Activated CD4-positive, alpha-beta T cell treated with anti-CD3 and anti-CD28 coated beads, Interleukin-2, amount 10 ng/mL, durations not matched to agents 24 days and 14 days (primary cell): ENCODE data around the gene USF1. TPM values are rescaled to one million over a fixed set of nuclear protein-coding genes. Genes with fewer than 3 reads are reported as not detected.
"Not testable (repeated sequence)": the region's sequence is repeated elsewhere in the genome, so short reads cannot be mapped to it uniquely, and the experiment has no call there.

ENCODE experiments used
- DNase-seq: peaks from one replicate; pipeline ENCODE4 v3.0.0; 2022
- H3K27ac Mint-ChIP-seq: one replicate; pipeline ENCODE4 v1.8.0; 2022; ENCODE audit warnings: mild to moderate bottlenecking, mixed read lengths
- H3K27me3 Mint-ChIP-seq: one replicate; pipeline ENCODE4 v1.8.0; 2022; ENCODE audit warnings: mixed read lengths
- H3K36me3 Mint-ChIP-seq: one replicate; pipeline ENCODE4 v1.8.0; 2022; ENCODE audit warnings: low read depth, mild to moderate bottlenecking, mixed read lengths
- H3K4me1 Mint-ChIP-seq: one replicate; pipeline ENCODE4 v1.8.0; 2021; ENCODE audit warnings: mixed read lengths
- H3K4me3 Mint-ChIP-seq: one replicate; pipeline ENCODE4 v1.8.0; 2022; ENCODE audit warnings: mild to moderate bottlenecking, moderate library complexity, mixed read lengths
- H3K9me3 Mint-ChIP-seq: one replicate; pipeline ENCODE4 v1.8.0; 2021; ENCODE audit warnings: mixed read lengths
- intact Hi-C: fragments of 100-400 bp; cut with micrococcal nuclease; formaldehyde crosslinking; loops from one replicate; pipeline ENCODE4 v1.15.1; 2023
- total RNA-seq: library from RNA; stranded (reverse); gene quantifications from 2 replicates; pipeline ENCODE4 v1.2.3, GENCODE V29; 2022

Gene USF1
- total RNA-seq, 1 donor from 2014 or later, result 46.5 TPM

GRCh38 chr1:161070761-161071160 lies 25.0 kb upstream of the USF1 start:
- no peaks in the 10 kb centered on the region for H3K9me3 Mint-ChIP-seq
- H3K27me3 Mint-ChIP-seq, result no peaks in the 10 kb centered on the region
- H3K4me1 Mint-ChIP-seq, result peaks cover 53% of the 10 kb centered on the region
- peak overlapping the region; percentile 47 for H3K4me3 Mint-ChIP-seq
- intact Hi-C loops, result loop anchor here (1.0 kb wide), 1 partner anchor 22 kb away; no protein-coding TSS in a partner anchor
- peaks cover 21% of the 10 kb centered on the region for H3K36me3 Mint-ChIP-seq
- no peak for DNase-seq
- H3K27ac Mint-ChIP-seq, result peak overlapping the region; percentile 81

DNA sequence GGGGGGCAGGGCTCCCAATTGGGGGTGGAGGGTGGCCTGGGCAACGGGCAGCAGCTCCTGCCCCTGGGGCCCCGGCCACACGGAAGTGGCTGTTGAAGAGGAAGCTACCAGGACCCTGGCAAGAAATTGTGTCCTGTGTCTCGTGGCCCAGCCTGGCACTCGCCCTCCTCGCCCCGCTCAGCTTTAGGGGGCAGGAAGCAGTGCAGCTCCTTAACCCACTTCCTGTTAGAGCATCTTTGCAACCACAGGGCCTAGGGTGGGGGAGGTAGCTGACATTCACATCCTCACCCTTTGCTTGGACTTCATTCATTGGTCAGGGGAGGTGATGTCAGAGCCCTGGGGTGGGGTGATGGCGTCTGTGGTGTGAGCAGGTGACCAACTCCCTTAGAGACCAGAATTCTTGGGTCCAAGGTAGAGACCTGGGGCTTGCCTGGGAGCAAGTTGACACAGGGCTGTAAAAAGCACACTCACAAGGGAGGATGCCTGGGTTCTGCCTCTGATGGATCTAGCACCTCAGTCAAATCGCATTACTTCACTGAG lies 24.0 kb upstream of the USF1 start, which contains the start of gene ARHGAP30:
Gene ARHGAP30 (minus strand): TSS at position 161 of the 540 bp plus-strand sequence. CDS start 267 bp downstream, outside the sequence.
- H3K27ac Mint-ChIP-seq, result peak within 1 kb of the TSS; percentile 97
- intact Hi-C loops, result loop anchor here (1.0 to 5.0 kb wide), 2 partner anchors 22 to 62 kb away; partner anchors contain the start of gene DEDD
- DNase-seq, result peak; percentile 96
- peaks cover 21% of the 10 kb centered on the region for H3K36me3 Mint-ChIP-seq
- H3K9me3 Mint-ChIP-seq, result no peaks in the 10 kb centered on the region
- peak within 1 kb of the TSS; percentile 99 for H3K4me3 Mint-ChIP-seq
- H3K4me1 Mint-ChIP-seq, result peaks cover 51% of the 10 kb centered on the region
- no peaks in the 10 kb centered on the region for H3K27me3 Mint-ChIP-seq

GRCh38 chr1:161069241-161069640 lies 23.5 kb upstream of the USF1 start:
- peaks cover 26% of the 10 kb centered on the region for H3K36me3 Mint-ChIP-seq
- peaks cover 54% of the 10 kb centered on the region for H3K4me1 Mint-ChIP-seq
- H3K9me3 Mint-ChIP-seq, result no peaks in the 10 kb centered on the region
- peak overlapping the region; percentile 99 for H3K4me3 Mint-ChIP-seq
- H3K27me3 Mint-ChIP-seq, result no peaks in the 10 kb centered on the region
- intact Hi-C loops, result loop anchor here (5.0 kb wide), 1 partner anchor 63 kb away; the partner anchor contains the start of gene DEDD
- peak overlapping the region; percentile 97 for H3K27ac Mint-ChIP-seq
- peak; percentile 79 for DNase-seq

DNA sequence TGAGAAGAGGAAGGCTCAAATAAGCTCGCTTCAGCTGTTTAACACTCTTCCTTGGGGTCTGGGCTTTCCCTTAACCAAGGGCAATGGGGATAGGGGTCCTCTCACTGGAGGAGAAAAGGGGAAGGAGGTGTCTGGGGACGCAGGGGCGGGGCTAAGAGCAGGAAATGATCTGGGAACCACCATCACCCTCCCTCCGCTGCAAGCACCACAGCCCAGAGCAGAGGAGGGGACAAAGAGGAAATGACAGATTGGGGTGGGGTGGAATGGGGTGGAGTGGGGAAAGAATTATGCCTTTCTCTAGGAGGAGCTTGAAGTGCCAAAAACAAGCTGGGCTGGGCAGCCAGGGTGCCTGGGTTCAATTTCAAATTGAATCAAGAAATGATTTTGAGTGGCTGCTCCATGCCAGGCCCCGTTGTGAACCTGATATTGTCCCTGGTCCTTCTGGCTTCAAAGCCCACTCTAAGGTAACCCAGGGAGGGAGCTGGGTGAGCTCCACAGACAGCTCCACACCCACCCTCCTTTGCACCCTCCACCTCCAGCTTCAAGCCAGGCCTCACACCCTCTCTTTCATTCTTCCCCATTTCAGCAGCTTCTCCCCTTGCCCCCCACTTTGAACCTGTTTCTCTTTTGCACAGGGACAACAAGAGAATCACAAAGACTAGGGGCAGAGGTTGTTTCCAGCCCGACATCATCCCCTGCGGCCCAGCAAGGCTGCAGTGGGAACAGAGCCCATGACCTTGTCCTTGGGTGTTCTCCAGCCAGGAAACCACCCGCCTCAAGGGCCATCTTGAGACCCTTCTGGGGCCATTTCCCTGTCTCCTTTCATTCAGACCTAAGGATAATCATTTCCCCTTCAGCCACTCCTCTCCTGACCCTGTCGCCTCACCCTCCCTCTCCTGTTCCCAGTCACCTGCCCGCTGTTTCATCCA lies 22.8 kb upstream of the USF1 start:
- Mint-ChIP-seq H3K27me3 (no peaks in the 10 kb centered on the region), H3K4me3 (peak overlapping the region; percentile 99), H3K36me3 (peaks cover 29% of the 10 kb centered on the region), H3K9me3 (no peaks in the 10 kb centered on the region), H3K27ac (peak overlapping the region; percentile 97), H3K4me1 (peaks cover 59% of the 10 kb centered on the region)
- peak; percentile 96 for DNase-seq
- intact Hi-C loops, result loop anchor here (1.0 to 5.0 kb wide), 5 partner anchors 22 to 85 kb away; partner anchors contain the start of genes DEDD and UFC1

DNA sequence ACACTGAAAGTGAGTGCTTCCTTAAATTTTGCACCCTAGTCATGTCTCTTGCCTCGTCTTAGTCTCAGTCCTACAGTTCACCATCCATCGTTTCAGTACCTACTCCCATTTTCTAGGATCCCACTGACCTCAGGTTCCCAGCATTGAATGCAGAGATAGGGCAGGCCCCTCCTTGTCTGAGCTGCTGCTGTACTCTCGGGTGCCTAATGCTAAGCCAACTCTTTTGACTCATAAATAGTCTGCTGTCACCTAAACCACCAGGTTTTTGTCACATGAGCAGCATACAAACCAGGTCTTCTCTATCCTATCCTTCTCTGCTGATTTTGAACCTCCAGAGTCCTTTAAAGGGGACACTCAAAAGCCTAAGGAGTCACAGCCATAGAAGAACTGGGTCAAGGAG lies 20.9 kb upstream of the USF1 start:
- no peaks in the 10 kb centered on the region for H3K27me3 Mint-ChIP-seq
- DNase-seq, result peak; percentile 65
- intact Hi-C loops, result loop anchor here (5.0 kb wide), 1 partner anchor 66 kb away; the partner anchor contains the start of gene DEDD
- peak overlapping the region; percentile 92 for H3K27ac Mint-ChIP-seq
- peaks cover 59% of the 10 kb centered on the region for H3K4me1 Mint-ChIP-seq
- H3K36me3 Mint-ChIP-seq, result peaks cover 38% of the 10 kb centered on the region
- peak overlapping the region; percentile 99 for H3K4me3 Mint-ChIP-seq
- no peaks in the 10 kb centered on the region for H3K9me3 Mint-ChIP-seq

DNA sequence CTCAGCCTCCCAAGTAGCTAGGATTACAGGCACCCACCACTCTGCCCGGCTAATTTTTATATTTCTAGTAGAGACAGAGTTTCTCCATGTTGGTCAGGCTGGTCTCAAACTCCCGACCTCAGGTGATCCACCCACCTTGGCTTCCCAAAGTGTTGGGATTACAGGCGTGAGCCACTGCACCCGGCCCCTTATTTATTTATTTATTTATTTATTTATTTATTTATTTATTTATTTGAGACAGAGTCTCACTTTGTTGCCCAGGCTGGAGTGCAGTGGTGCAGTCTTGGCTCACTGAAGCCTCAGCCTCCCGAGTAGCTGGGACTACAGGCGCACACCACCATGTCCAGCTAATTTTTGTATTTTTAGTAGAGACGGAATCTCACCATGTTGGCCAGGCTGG lies 19.9 kb upstream of the USF1 start:
- not testable (repeated sequence) for H3K27me3 Mint-ChIP-seq, H3K27ac Mint-ChIP-seq, H3K9me3 Mint-ChIP-seq, DNase-seq
- peaks cover 38% of the 10 kb centered on the region for H3K36me3 Mint-ChIP-seq
- H3K4me3 Mint-ChIP-seq, result peak overlapping the region; percentile 64
- peaks cover 58% of the 10 kb centered on the region for H3K4me1 Mint-ChIP-seq
- intact Hi-C loops, result loop anchor here (5.0 kb wide), 1 partner anchor 67 kb away; the partner anchor contains the start of gene DEDD

- H3K9me3 Mint-ChIP-seq, H3K27me3 Mint-ChIP-seq, DNase-seq, intact Hi-C loops: not testable (repeated sequence)
- peaks cover 58% of the 10 kb centered on the region for H3K4me1 Mint-ChIP-seq
- peak overlapping the region; percentile 65 for H3K4me3 Mint-ChIP-seq
- H3K36me3 Mint-ChIP-seq, result peaks cover 47% of the 10 kb centered on the region
- peak overlapping the region; percentile 46 for H3K27ac Mint-ChIP-seq
Observed at GRCh38 chr1:161063936-161064335, 18.2 kb upstream of the USF1 start.

DNA sequence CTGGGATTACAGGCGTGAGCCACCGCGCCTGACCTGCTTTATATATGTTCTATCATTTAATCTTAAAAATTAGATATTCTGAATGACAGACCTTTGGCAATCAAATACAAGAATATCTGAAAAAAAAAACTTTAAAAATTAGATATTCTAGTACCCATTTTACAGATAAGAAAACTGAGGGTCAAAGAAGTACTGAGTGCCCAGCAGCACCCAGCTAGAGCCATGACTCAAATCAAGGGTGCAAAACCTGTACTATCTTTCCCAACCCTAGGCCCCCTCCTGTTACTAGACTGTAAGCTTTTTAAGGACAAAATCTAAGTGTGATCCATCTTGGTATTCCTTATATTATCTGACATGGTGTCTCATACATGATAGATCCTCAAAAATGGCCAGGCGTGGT lies 15.6 kb upstream of the USF1 start:
- H3K27ac Mint-ChIP-seq, result no peak overlapping the region
- peaks cover 38% of the 10 kb centered on the region for H3K4me1 Mint-ChIP-seq
- intact Hi-C loops, result no loop called here
- no peak overlapping the region for H3K4me3 Mint-ChIP-seq
- H3K9me3 Mint-ChIP-seq, result no peaks in the 10 kb centered on the region
- no peak for DNase-seq
- no peaks in the 10 kb centered on the region for H3K27me3 Mint-ChIP-seq
- H3K36me3 Mint-ChIP-seq, result peaks cover 46% of the 10 kb centered on the region

DNA sequence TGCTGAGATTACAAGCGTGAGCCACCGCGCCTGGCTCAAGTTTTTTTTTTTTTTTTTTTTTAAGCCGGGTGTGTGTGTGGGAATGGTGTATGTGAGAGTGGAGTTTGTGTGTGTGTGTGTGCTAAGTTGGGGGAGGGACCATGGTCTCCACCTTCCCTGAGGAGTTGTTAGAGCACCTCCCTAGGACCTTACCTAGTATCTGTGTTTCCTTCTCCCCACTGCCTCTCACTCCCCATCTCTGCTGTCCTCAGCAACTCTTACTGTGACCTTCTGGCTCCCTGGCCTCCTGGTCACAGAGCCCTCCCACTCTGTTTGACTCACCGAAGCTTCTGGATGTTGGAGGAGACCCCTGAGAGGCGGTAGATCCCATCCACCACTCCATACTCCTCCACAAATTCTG lies 13.5 kb upstream of the USF1 start:
- no peak overlapping the region for H3K4me3 Mint-ChIP-seq
- peaks cover 51% of the 10 kb centered on the region for H3K36me3 Mint-ChIP-seq
- no peaks in the 10 kb centered on the region for H3K27me3 Mint-ChIP-seq
- intact Hi-C loops, result no loop called here
- no peak for DNase-seq
- H3K27ac Mint-ChIP-seq, result peak overlapping the region; percentile 72
- no peaks in the 10 kb centered on the region for H3K9me3 Mint-ChIP-seq
- H3K4me1 Mint-ChIP-seq, result peaks cover 32% of the 10 kb centered on the region

DNA sequence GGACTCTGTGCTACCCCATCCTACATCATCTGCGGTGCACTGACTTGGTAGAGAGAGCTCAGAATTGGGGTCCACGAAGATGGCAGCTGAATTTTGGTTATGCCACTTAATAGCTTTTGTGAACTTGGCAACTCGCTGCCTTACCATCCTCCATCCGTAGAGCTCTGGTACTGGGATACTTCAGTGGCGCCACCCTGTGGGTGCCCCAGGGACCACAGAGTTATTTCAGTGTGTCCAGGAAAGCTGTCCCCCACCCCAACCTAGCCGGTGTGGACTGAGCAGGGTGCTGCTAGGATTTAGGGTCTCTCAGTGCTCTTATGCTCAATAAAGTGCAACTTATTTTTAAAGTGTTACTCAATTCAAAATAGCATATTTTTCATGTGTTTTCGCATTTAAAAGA lies 9.0 kb upstream of the USF1 start:
- DNase-seq, result no peak
- Mint-ChIP-seq H3K27ac (no peak overlapping the region), H3K36me3 (peaks cover 63% of the 10 kb centered on the region), H3K9me3 (no peaks in the 10 kb centered on the region), H3K4me1 (peaks cover 20% of the 10 kb centered on the region), H3K4me3 (no peak overlapping the region), H3K27me3 (no peaks in the 10 kb centered on the region)
- intact Hi-C loops, result no loop called here

DNA sequence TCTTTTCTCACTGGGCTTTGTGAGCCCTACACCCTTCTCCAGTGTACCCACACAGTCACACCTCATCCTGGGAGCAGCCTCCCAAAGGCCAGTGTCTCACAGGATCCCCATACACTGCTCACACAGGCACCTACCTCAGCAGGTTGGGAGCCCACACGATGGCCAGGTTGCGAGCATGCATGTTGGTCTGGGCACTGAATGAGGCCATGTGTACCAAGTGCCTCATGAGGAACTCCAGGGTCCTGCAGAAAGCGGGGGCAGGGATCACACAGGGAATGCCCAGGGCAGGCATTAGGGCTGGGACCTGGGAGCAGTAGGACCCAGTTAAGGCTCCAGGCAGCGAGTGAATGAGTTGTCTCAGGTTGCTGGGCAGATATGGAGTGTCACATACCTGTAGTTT lies 8.5 kb upstream of the USF1 start:
- Mint-ChIP-seq H3K36me3 (peaks cover 63% of the 10 kb centered on the region), H3K27me3 (no peaks in the 10 kb centered on the region), H3K9me3 (no peaks in the 10 kb centered on the region), H3K4me3 (no peak overlapping the region), H3K4me1 (peaks cover 14% of the 10 kb centered on the region), H3K27ac (peak overlapping the region; percentile 34)
- DNase-seq, result no peak
- intact Hi-C loops, result no loop called here

DNA sequence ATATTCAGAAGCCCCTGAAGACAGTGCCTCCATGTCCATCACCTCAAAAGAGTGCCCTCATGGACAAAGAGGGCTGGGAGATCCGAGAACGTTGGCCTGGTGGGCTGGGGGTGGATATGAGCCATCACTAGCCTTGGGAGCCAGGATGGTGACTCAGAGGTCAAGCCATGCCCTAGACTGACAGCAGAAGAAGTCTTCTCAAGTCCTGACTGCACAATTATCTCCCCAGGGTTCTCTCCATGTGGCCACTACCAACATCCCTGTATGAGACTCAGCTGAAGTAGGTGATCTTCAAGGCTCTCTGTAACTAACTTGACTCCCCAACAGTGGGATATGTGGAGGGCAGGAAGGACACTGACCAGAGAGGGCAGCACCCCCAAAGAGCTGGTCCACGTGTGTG lies 7.1 kb upstream of the USF1 start:
- Mint-ChIP-seq H3K9me3 (no peaks in the 10 kb centered on the region), H3K27me3 (no peaks in the 10 kb centered on the region), H3K27ac (no peak overlapping the region), H3K4me1 (peaks cover 18% of the 10 kb centered on the region), H3K36me3 (peaks cover 69% of the 10 kb centered on the region), H3K4me3 (no peak overlapping the region)
- no peak for DNase-seq
- intact Hi-C loops, result no loop called here

GRCh38 chr1:161051219-161051618 lies 5.4 kb upstream of the USF1 start:
- H3K9me3 Mint-ChIP-seq, result no peaks in the 10 kb centered on the region
- H3K27ac Mint-ChIP-seq, result no peak overlapping the region
- H3K4me3 Mint-ChIP-seq, result no peak overlapping the region
- no peak for DNase-seq
- no peaks in the 10 kb centered on the region for H3K27me3 Mint-ChIP-seq
- intact Hi-C loops, result no loop called here
- H3K36me3 Mint-ChIP-seq, result peaks cover 68% of the 10 kb centered on the region
- peaks cover 29% of the 10 kb centered on the region for H3K4me1 Mint-ChIP-seq
